GM12873 (cell line): ENCODE measurements around the gene ATP5PB.

Experiments
- CTCF ChIP-seq: IDR thresholded peaks from 2 replicates; pipeline ENCODE4 v1.5.1; 2012; ENCODE audit warnings: low read depth, mild to moderate bottlenecking, moderate library complexity, low read length, control low read depth; ENCODE audit not compliant: insufficient read depth; ENCODE audit errors: missing control alignments

ATP5PB gene

DNA sequence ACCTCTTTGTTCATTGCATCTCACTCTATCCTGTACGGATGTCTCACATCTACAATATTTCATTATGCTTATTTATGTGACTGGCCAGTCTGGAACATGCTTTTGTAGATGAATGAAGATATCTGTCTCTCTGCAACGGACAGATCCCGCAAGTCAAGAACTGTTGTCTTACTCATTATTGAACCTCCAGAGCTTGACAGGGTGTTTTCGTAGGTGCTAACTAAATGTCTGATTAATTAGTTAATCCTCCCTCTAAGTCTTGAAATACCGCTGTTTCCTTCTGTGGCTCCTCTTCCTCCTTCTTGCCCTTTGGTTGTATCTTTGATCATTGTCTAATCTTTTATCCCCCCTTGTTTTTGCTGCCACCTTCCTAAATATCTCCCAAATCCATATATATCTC is 21.3 kb downstream of the ATP5PB start:
- TF ChIP-seq CTCF: no peak

DNA sequence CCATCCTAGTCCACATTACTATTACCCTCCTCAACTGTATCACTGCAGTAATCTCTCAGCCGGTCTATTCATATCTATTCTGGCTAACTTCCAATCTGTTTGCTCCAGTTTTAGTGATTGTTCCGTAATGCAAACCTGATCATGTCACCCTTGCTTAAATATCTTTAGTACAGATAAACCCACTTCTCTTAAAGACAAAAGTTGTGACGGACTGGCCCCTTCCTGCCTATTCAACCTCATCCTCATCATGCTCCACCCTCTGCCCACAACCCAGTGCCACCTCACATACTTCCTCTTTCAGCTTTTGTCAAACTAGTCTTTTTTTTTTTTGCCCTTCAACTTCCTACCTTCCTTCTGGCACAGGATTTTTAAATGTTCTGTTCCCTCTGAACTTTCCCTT is 21.7 kb downstream of the ATP5PB start:
- no peak for TF ChIP-seq CTCF

- TF ChIP-seq CTCF: no peak
These were observed 22.3 kb downstream of the ATP5PB start for GRCh38 chr1:111471538-111471937.

GRCh38 chr1:111474106-111474505 is 24.8 kb downstream of the ATP5PB start:
- TF ChIP-seq CTCF: no peak

GRCh38 chr1:111474521-111474920 is 25.3 kb downstream of the ATP5PB start:
- no peak for TF ChIP-seq CTCF

DNA sequence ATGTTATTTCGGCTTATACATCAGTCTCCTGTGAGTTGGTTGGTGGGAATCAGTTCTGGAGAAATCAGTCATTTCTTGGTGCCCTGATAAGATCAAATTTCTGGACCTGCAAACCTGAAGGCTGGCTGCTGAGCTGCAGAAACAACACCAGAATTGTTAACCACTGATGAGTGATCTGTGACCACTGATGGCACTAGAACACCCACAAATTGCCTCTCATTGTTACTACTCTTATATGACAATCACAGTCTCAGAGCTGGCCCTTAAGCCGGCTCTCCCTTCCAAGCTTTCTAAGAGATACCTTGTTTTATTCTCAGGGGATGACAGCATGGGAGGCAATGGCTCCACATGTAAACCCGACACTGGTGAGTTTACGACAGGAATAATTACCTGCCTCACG is 26.4 kb downstream of the ATP5PB start:
- TF ChIP-seq CTCF: no peak

GRCh38 chr1:111476214-111476613 is 26.9 kb downstream of the ATP5PB start:
- TF ChIP-seq CTCF: no peak

DNA sequence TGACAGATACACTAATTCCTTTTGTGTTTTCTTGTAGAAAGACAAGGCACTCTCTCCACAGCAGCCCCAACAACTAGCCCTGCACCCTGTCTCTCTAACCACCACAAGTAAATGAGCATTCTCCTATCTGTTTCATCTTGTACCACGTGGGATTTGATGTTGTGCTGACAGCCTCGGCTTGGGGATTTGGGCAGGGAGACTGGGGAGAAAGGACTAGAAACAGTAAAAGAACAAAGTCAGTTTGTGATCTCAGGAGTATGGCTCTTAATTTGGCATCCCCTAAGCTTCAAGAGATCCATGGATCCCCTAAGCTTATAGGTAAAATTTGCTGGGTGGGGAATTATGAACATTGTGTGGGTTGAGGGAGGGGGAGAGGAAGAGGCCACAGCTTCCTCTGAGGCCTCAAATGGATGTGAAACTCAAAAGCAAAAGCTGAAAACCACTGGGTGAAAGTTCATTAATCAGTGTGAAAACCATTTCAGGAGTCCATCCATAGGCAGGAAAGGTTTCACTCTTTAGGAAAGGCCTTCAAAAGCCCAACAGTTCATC is 27.6 kb downstream of the ATP5PB start:
- no peak for TF ChIP-seq CTCF
